CD14-positive monocyte (primary cell): Measurements from ENCODE around the gene MAP2K5. TPM values are rescaled to one million over a fixed set of nuclear protein-coding genes. Genes with fewer than 3 reads are reported as not detected.

Experiments
- DNase-seq, 3 donors: peaks; one replicate each; pipeline ENCODE4 v3.0.0-alpha.2; 2011 to 2022
- H2AFZ ChIP-seq: 2 replicates; pipeline ENCODE4 v1.6.0; 2012; ENCODE audit warnings: mild to moderate bottlenecking, low read depth, low read length, inconsistent platforms; ENCODE audit not compliant: insufficient read depth, poor library complexity, severe bottlenecking
- H3K27ac ChIP-seq, 2 donors: 1 replicate in 1 of 2; 2 replicates in 1 of 2; pipeline ENCODE4 v1.5.1; 2012 to 2013; ENCODE audit warnings: low read length in 2 of 2, control low read depth in 1 of 2, inconsistent platforms in 1 of 2, low read depth in 1 of 2, mild to moderate bottlenecking in 1 of 2
- H3K27me3 ChIP-seq, 2 donors: one replicate each; pipeline versions ENCODE4 v1.6.0 to v1.6.1; 2011 to 2013; ENCODE audit warnings: low read length in 2 of 2; ENCODE audit not compliant: control insufficient read depth in 2 of 2, insufficient read depth in 2 of 2
- H3K36me3 ChIP-seq, 2 donors: replicated peaks in 1 of 2; 1 replicate in 1 of 2; 2 replicates in 1 of 2; pipeline versions ENCODE4 v1.5.1 to v1.6.1; 2012 to 2013; ENCODE audit warnings: low read length in 2 of 2, control low read depth in 1 of 2, inconsistent platforms in 1 of 2, mild to moderate bottlenecking in 1 of 2; ENCODE audit not compliant: insufficient read depth in 2 of 2, control insufficient read depth in 1 of 2
- H3K4me1 ChIP-seq, 2 donors: 1 replicate in 1 of 2; 2 replicates in 1 of 2; pipeline versions ENCODE4 v1.5.1 to v1.6.1; 2012 to 2013; ENCODE audit warnings: low read length in 2 of 2, control low read depth in 1 of 2, inconsistent platforms in 1 of 2, mild to moderate bottlenecking in 1 of 2, moderate library complexity in 1 of 2; ENCODE audit not compliant: insufficient read depth in 2 of 2, control insufficient read depth in 1 of 2
- H3K4me2 ChIP-seq: replicated peaks from 2 replicates; pipeline ENCODE3; 2012; ENCODE audit warnings: low read length, moderate library complexity, mild to moderate bottlenecking; ENCODE audit not compliant: poor library complexity, severe bottlenecking; ENCODE audit errors: extremely low read depth
- H3K4me3 ChIP-seq, 3 experiments: fragments of 200-600 bp in 1 of 3; sonication (generic) in 1 of 3; replicated peaks in 1 of 3; 1 replicate in 2 of 3; 2 replicates in 1 of 3; pipeline ENCODE4 v1.5.1; 2011 to 2013; ENCODE audit warnings: low read length in 3 of 3, mild to moderate bottlenecking in 3 of 3, control low read depth in 2 of 3, low read depth in 2 of 3, inconsistent platforms in 1 of 3, moderate library complexity in 1 of 3
- H3K79me2 ChIP-seq: 2 replicates; pipeline ENCODE4 v1.6.0; 2012; ENCODE audit warnings: mild to moderate bottlenecking, control low read depth, inconsistent platforms, low read length, moderate library complexity; ENCODE audit not compliant: insufficient read depth
- H3K9ac ChIP-seq: 2 replicates; pipeline ENCODE4 v1.6.0; 2017; ENCODE audit warnings: low read length, mild to moderate bottlenecking; ENCODE audit not compliant: insufficient read depth, poor library complexity, severe bottlenecking
- H3K9me3 ChIP-seq, 2 donors: replicated peaks in 1 of 2; 1 replicate in 1 of 2; 2 replicates in 1 of 2; pipeline versions ENCODE4 v1.5.1 to v1.6.1; 2012 to 2013; ENCODE audit warnings: low read length in 2 of 2, control low read depth in 1 of 2; ENCODE audit not compliant: control insufficient read depth in 1 of 2, insufficient read depth in 1 of 2
- H4K20me1 ChIP-seq: 2 replicates; pipeline ENCODE4 v1.6.0; 2012; ENCODE audit warnings: mild to moderate bottlenecking, low read length, control low read depth, moderate library complexity; ENCODE audit not compliant: insufficient read depth
- H3K27ac Mint-ChIP-seq, 7 donors: one replicate each; pipeline ENCODE4 v1.8.0; 2020; ENCODE audit warnings: mild to moderate bottlenecking in 7 of 7, mixed read lengths in 7 of 7, moderate library complexity in 6 of 7, inconsistent platforms in 2 of 7
- H3K27me3 Mint-ChIP-seq, 3 donors: one replicate each; pipeline ENCODE4 v1.8.0; 2021 to 2022; ENCODE audit warnings: low read depth in 3 of 3, mild to moderate bottlenecking in 3 of 3, mixed read lengths in 3 of 3, moderate library complexity in 3 of 3, inconsistent platforms in 1 of 3
- H3K36me3 Mint-ChIP-seq, 2 donors: one replicate each; pipeline ENCODE4 v1.8.0; 2020; ENCODE audit warnings: mixed read lengths in 2 of 2, inconsistent platforms in 1 of 2, mild to moderate bottlenecking in 1 of 2
- H3K4me1 Mint-ChIP-seq: one replicate; pipeline ENCODE4 v1.8.0; 2020; ENCODE audit warnings: mild to moderate bottlenecking, mixed read lengths
- H3K4me3 Mint-ChIP-seq, 2 donors: one replicate each; pipeline ENCODE4 v1.8.0; 2020; ENCODE audit warnings: mild to moderate bottlenecking in 2 of 2, mixed read lengths in 2 of 2, moderate library complexity in 1 of 2
- H3K9me3 Mint-ChIP-seq, 7 donors: one replicate each; pipeline ENCODE4 v1.8.0; 2020 to 2022; ENCODE audit warnings: mixed read lengths in 7 of 7, mild to moderate bottlenecking in 6 of 7, moderate library complexity in 6 of 7, inconsistent platforms in 2 of 7
- CTCF ChIP-seq: fragments of 200-600 bp; IDR thresholded peaks from one replicate; pipeline ENCODE4 v1.8.0; 2022; ENCODE audit warnings: antibody characterized with exemption, mild to moderate bottlenecking
- WGBS: methylation state at CpG from one replicate; pipeline ENCODE4 v1.1.5; 2013; ENCODE audit warnings: missing lambda C conversion rate; ENCODE audit not compliant: insufficient coverage; 5-methylcytosine and 5-hydroxymethylcytosine counted together
- intact Hi-C, 2 donors: fragments of 100-400 bp; cut with micrococcal nuclease; formaldehyde crosslinking; loops; one replicate each; pipeline versions ENCODE4 v1.15.0 to v1.15.1; 2023
- polyA plus RNA-seq, 3 donors: library from polyadenylated mRNA; depleted of rRNA in 1 of 3; unstranded in 2 of 3; stranded (reverse) in 1 of 3; fragments of 300-500 nt in 2 of 3; fragments of >200 nt in 1 of 3; fragmentation: Illumina TruSeq in 2 of 3; gene quantifications; 1 replicate in 2 of 3; 2 replicates in 1 of 3; pipeline ENCODE4 v1.2.3, GENCODE V29; 2012 to 2021

MAP2K5 gene
- polyA plus RNA-seq, 3 donors: 10.2 to 11.3 (median 10.6) TPM

- H3K27ac ChIP-seq: no peak overlapping the region
- no peaks in the 10 kb centered on the region for H4K20me1 ChIP-seq
- Mint-ChIP-seq H3K27ac (no peak overlapping the region), H3K27me3 (peaks cover 0 to 2% (median 0%) of the 10 kb centered on the region in 3 donors), H3K9me3 (no peaks in the 10 kb centered on the region), H3K4me1 (peaks cover 5% of the 10 kb centered on the region), H3K4me3 (no peak overlapping the region), H3K36me3 (peaks cover 20% of the 10 kb centered on the region in 2 donors)
- H3K9me3 ChIP-seq: no peaks in the 10 kb centered on the region
- no peaks in the 10 kb centered on the region for H3K79me2 ChIP-seq
- H3K4me1 ChIP-seq: no peaks in the 10 kb centered on the region
- intact Hi-C loops: no loop called here
- no peaks in the 10 kb centered on the region for H3K27me3 ChIP-seq
- H3K4me2 ChIP-seq: no peak overlapping the region
- peaks cover 5 to 23% of the 10 kb centered on the region in 2 donors for H3K36me3 ChIP-seq
- WGBS: no CpG with 5 or more reads among the region's 4 CpGs
- DNase-seq: no peak
- H3K9ac ChIP-seq: no peak overlapping the region
- no peak for TF ChIP-seq CTCF
- H3K4me3 ChIP-seq: no peak overlapping the region
- H2AFZ ChIP-seq: no peak overlapping the region
These were observed 37.5 kb downstream of the MAP2K5 start for GRCh38 chr15:67579967-67580366.

- Histone ChIP-seq H3K4me2 (no peak overlapping the region), H3K9me3 (no peaks in the 10 kb centered on the region), H3K27ac (no peak overlapping the region), H3K27me3 (no peaks in the 10 kb centered on the region), H4K20me1 (no peaks in the 10 kb centered on the region), H3K4me3 (no peak overlapping the region), H3K36me3 (peaks cover 27 to 58% of the 10 kb centered on the region in 2 donors), H3K4me1 (no peaks in the 10 kb centered on the region), H3K79me2 (no peaks in the 10 kb centered on the region), H3K9ac (no peak overlapping the region), H2AFZ (no peak overlapping the region)
- intact Hi-C loops: no loop called here
- TF ChIP-seq CTCF: no peak
- H3K9me3 Mint-ChIP-seq: no peaks in the 10 kb centered on the region
- no peak overlapping the region for H3K4me3 Mint-ChIP-seq
- 100% methylated on average over 1 of the region's 2 CpGs for WGBS
- peaks cover 0 to 2% (median 0%) of the 10 kb centered on the region in 3 donors for H3K27me3 Mint-ChIP-seq
- no peaks in the 10 kb centered on the region for H3K4me1 Mint-ChIP-seq
- no peak for DNase-seq
- peaks cover 44 to 51% of the 10 kb centered on the region in 2 donors for H3K36me3 Mint-ChIP-seq
- H3K27ac Mint-ChIP-seq: no peak overlapping the region
These were observed 41.7 kb downstream of the MAP2K5 start for GRCh38 chr15:67584157-67584556.
